ENCODE data around the gene RAD50.

DNA sequence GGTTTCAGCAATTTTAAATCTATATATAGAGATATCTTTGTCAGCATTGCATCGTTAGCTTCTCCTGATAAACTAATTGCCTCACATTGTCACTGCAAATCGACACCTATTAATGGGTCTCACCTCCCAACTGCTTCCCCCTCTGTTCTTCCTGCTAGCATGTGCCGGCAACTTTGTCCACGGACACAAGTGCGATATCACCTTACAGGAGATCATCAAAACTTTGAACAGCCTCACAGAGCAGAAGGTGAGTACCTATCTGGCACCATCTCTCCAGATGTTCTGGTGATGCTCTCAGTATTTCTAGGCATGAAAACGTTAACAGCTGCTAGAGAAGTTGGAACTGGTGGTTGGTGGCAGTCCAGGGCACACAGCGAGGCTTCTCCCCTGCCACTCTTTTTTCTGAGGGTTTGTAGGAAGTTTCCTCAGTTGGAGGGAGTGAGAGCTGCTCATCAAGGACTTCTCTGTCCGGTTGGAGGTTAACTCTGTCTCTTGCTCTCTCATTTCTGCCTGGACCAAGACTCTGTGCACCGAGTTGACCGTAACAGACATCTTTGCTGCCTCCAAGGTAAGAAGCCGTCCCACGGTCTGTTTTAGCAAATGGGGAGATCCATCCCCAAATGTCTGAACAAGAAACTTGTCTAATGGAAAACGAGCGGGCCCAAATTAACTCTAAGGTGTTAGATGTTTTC is 117.3 kb downstream of the RAD50 start, which contains the start of gene IL4:
- TF ChIP-seq CTCF (IDR thresholded peaks at IDR 0.05) (no peak), POLR2A (IDR thresholded peaks at IDR 0.05) (no peak), EP300 (IDR thresholded peaks at IDR 0.05) (no peak)
